Mesothelial cell of epicardium (in vitro differentiated cells): Measurements from ENCODE around the gene TMCC1. TPM values are rescaled to one million over a fixed set of nuclear protein-coding genes. Genes with fewer than 3 reads are reported as not detected.

Source experiments
- DNase-seq, 2 experiments: peaks; one replicate each; pipeline ENCODE4 v3.0.0; 2021; ENCODE audit warnings: low spot score in 2 of 2; ENCODE audit not compliant: unreplicated experiment in 2 of 2
- H3K27ac Mint-ChIP-seq: 2 replicates; pipeline ENCODE4 v1.8.0; 2021; ENCODE audit warnings: mixed read lengths
- H3K27me3 Mint-ChIP-seq: 2 replicates; pipeline ENCODE4 v1.8.0; 2021; ENCODE audit warnings: low read depth, mixed read lengths
- H3K36me3 Mint-ChIP-seq: 2 replicates; pipeline ENCODE4 v1.8.0; 2021; ENCODE audit warnings: mixed read lengths
- H3K4me1 Mint-ChIP-seq: 2 replicates; pipeline ENCODE4 v1.8.0; 2021; ENCODE audit warnings: mixed read lengths
- H3K4me3 Mint-ChIP-seq: 2 replicates; pipeline ENCODE4 v1.8.0; 2021; ENCODE audit warnings: mild to moderate bottlenecking, moderate library complexity, mixed read lengths
- H3K9me3 Mint-ChIP-seq: 2 replicates; pipeline ENCODE4 v1.8.0; 2021; ENCODE audit warnings: mixed read lengths
- total RNA-seq: library from RNA; stranded (reverse); gene quantifications from 3 replicates; pipeline ENCODE4 v1.2.1, GENCODE V29; 2021
- TF ChIP-seq, protein P1 (sequence below): fragments of 200-600 bp; sonication (generic); IDR thresholded peaks from one replicate; pipeline ENCODE4 v1.5.0; 2021; ENCODE audit warnings: antibody characterized with exemption; ENCODE audit not compliant: unreplicated experiment

TMCC1 gene
- total RNA-seq, 1 donor from 2014 or later = 52.4 TPM

DNA sequence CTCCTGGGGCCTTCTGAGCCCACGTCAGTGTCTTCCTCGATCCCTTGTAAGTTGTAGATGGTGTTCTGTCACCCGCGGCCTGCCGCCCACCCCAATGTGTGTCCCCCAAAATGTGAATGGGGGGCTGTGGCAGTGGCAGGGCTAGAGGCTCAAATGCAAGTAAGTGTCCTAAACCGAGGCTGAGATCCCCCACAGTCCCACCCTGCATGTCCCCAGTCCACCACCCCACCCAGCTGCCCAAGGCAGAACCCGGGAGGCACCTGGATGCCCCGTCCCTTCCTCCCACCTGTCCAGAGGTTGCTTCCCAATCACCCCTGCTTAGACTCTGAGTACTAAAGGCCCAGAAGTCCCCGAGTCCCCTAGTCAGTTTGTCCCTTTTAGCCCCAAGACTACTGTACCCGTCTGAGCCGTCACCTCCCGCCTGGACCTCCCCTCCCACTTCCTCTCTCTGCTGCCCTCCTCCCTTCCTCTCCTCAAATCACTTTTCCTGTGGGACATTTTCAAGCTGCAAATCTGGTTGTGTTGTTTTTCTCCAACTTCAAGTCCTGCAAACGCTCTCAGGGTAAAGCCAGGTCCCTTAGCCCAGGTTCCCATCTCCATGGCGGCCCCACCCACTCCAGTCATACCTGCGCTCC, 275.2 kb downstream of the TMCC1 start:
- DNase-seq = no peak
- Mint-ChIP-seq H3K36me3 (no peaks in the 10 kb centered on the region), H3K27ac (no peak overlapping the region), H3K27me3 (no peaks in the 10 kb centered on the region), H3K4me3 (no peak overlapping the region), H3K4me1 (peaks cover 12% of the 10 kb centered on the region), H3K9me3 (no peaks in the 10 kb centered on the region)
- TF ChIP-seq, protein P1, sequence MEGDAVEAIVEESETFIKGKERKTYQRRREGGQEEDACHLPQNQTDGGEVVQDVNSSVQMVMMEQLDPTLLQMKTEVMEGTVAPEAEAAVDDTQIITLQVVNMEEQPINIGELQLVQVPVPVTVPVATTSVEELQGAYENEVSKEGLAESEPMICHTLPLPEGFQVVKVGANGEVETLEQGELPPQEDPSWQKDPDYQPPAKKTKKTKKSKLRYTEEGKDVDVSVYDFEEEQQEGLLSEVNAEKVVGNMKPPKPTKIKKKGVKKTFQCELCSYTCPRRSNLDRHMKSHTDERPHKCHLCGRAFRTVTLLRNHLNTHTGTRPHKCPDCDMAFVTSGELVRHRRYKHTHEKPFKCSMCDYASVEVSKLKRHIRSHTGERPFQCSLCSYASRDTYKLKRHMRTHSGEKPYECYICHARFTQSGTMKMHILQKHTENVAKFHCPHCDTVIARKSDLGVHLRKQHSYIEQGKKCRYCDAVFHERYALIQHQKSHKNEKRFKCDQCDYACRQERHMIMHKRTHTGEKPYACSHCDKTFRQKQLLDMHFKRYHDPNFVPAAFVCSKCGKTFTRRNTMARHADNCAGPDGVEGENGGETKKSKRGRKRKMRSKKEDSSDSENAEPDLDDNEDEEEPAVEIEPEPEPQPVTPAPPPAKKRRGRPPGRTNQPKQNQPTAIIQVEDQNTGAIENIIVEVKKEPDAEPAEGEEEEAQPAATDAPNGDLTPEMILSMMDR = no peak

DNA sequence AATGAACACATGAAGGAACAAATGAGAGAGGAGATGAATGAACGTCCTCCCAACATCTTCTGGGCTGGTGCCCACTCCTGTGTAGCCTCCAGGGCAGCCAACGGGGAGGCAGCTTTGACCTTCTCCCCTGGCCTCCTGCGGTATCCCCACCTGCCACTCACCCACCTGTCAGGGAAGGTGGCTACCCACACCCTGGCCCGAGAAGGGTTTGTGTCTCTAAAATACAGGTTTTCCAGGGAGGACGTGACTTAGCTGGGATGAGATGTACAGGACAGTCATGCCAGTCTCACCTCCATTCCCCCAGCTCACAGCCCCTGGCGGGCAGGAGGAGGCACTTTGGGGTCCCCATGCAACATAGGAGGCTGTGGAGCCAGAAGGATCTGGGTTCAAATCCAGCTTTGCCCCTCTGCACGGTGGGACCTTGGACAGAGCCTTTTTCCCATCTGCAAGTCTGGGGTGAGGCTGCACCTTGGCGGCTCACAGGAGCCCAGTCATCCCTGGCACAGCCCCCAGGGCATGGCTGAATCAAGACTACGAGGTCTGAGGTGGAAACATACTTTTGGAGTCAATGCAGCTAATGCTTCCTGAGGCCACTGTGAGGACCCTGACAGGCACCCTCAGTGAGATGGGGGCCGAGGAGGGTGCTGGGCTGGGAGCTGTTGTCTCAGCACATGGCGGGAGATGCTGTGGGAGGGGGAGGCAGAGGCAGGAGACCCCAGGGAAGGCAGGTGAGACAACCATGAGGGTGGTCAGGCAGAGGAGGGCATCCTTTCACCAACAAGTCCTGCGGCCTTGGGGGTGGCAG, 275.9 kb downstream of the TMCC1 start:
- Mint-ChIP-seq H3K4me1 (peaks cover 11% of the 10 kb centered on the region), H3K4me3 (no peak overlapping the region), H3K9me3 (no peaks in the 10 kb centered on the region), H3K27me3 (no peaks in the 10 kb centered on the region), H3K36me3 (no peaks in the 10 kb centered on the region), H3K27ac (no peak overlapping the region)
- no peak for DNase-seq
- TF ChIP-seq, protein P1 = no peak

DNA sequence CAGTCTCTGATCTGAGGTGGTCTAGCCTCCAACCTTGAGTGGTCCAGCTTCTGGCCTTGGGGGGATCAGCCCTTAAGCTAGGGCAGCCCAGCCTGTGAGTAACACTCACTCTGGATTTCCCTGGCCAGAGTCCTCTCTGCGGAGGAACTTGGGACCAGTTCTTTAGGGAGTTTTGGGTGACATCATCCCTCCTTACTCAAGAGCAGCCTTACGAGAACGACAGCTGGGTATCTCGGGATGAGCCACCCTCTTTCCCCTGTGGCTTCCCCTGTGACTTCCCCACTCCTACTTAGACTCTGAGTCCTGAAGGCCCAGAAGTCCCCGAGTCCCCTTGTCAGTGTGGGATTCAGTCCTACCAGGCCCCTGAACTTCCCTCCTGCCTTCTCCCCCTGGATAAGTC, 276.8 kb downstream of the TMCC1 start:
- TF ChIP-seq, protein P1 = no peak
- Mint-ChIP-seq H3K27me3 (no peaks in the 10 kb centered on the region), H3K27ac (no peak overlapping the region), H3K9me3 (no peaks in the 10 kb centered on the region), H3K36me3 (no peaks in the 10 kb centered on the region), H3K4me3 (no peak overlapping the region), H3K4me1 (peaks cover 10% of the 10 kb centered on the region)
- DNase-seq = no peak

DNA sequence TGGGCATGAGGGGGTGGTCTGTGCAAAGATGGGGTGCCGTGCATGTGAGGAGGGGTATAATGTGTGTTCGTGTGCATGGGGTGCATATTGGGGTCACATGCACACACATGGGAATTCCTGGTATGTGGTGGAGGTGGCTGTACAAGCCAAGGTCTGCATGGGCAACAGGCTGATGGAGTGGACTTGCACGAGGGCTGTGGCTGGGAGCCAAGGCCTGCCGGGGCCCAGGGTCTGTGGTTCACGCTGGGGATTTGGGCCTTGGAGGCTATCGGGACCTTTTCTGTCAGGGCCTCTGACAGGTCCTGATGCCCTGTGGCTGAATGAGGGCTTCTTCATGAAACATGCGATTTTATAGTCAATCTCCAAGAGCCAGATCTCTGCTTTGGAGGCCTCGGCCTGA, 277.2 kb downstream of the TMCC1 start:
- Mint-ChIP-seq H3K4me1 (peaks cover 8% of the 10 kb centered on the region), H3K36me3 (no peaks in the 10 kb centered on the region), H3K27me3 (no peaks in the 10 kb centered on the region), H3K4me3 (no peak overlapping the region), H3K27ac (no peak overlapping the region), H3K9me3 (no peaks in the 10 kb centered on the region)
- TF ChIP-seq, protein P1 = no peak
- no peak for DNase-seq

DNA sequence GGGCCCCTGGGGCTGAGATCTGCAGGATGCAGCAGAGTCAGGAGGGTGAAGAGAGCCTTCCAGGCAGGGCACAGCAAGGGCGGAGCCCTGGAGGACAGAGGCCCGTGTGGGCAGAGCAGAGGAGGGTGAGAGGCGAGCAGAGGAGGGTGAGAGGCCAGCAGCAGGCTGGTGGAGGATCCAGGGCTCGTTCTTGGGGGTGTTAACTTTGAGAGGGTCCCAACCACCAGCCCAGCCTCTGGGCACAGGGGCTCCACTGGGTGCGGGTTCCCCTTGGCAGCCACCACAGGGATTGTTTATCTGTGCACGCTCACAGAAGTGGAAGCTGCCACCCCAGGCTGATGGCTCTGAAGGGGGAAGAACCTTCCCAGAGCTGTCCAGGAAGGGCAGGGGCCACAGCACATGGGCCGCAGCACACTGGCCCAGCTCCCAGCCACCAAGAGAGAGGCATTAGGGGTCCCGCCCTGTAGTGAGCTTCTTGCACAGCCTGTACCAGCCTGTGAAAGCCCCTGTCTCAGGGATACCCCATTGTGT, 277.7 kb downstream of the TMCC1 start:
- no peaks in the 10 kb centered on the region for H3K27me3 Mint-ChIP-seq
- H3K4me3 Mint-ChIP-seq = no peak overlapping the region
- TF ChIP-seq, protein P1 = no peak
- H3K9me3 Mint-ChIP-seq = no peaks in the 10 kb centered on the region
- peaks cover 8% of the 10 kb centered on the region for H3K4me1 Mint-ChIP-seq
- DNase-seq = no peak
- H3K36me3 Mint-ChIP-seq = no peaks in the 10 kb centered on the region
- H3K27ac Mint-ChIP-seq = no peak overlapping the region
